Ishikawa (cell line): ENCODE results near the gene ENDOG.

Experiments used
- CEBPB ChIP-seq: IDR thresholded peaks from 2 replicates; pipeline ENCODE4 v1.6.1; 2012
- CREB1 ChIP-seq: IDR thresholded peaks from 2 replicates; pipeline ENCODE4 v1.6.1; 2012; ENCODE audit warnings: low read depth
- EP300 ChIP-seq: IDR thresholded peaks from 2 replicates; pipeline ENCODE4 v1.6.1; 2012; ENCODE audit warnings: borderline replicate concordance
- FOXM1 ChIP-seq: IDR thresholded peaks from 2 replicates; pipeline ENCODE4 v1.6.1; 2012; ENCODE audit warnings: low read depth, borderline replicate concordance
- MAX ChIP-seq: IDR thresholded peaks from 2 replicates; pipeline ENCODE4 v1.6.1; 2012
- NFIC ChIP-seq: IDR thresholded peaks from 2 replicates; pipeline ENCODE4 v1.6.1; 2012
- RAD21 ChIP-seq: IDR thresholded peaks from 2 replicates; pipeline ENCODE4 v1.6.1; 2012; ENCODE audit warnings: low read depth
- REST ChIP-seq: IDR thresholded peaks from 2 replicates; pipeline ENCODE4 v1.6.1; 2012; ENCODE audit warnings: low read depth, mild to moderate bottlenecking
- TAF1 ChIP-seq: IDR thresholded peaks from 2 replicates; pipeline ENCODE4 v1.6.1; 2012; ENCODE audit warnings: low read depth, mild to moderate bottlenecking
- TCF12 ChIP-seq: IDR thresholded peaks from 2 replicates; pipeline ENCODE4 v1.6.1; 2012; ENCODE audit warnings: low read depth
- TEAD4 ChIP-seq: IDR thresholded peaks from 2 replicates; pipeline ENCODE4 v1.6.1; 2012
- USF1 ChIP-seq: IDR thresholded peaks from 2 replicates; pipeline ENCODE4 v1.6.1; 2012
- YY1 ChIP-seq: IDR thresholded peaks from 2 replicates; pipeline ENCODE4 v1.6.1; 2012; ENCODE audit warnings: low read depth
- ZBTB7A ChIP-seq: IDR thresholded peaks from 2 replicates; pipeline ENCODE4 v1.6.1; 2012; ENCODE audit warnings: low read depth

ENDOG gene

GRCh38 chr9:128798896-128799295, 19.4 kb upstream of the ENDOG start:
- no peak for TF ChIP-seq CEBPB

GRCh38 chr9:128800061-128800460, 18.2 kb upstream of the ENDOG start:
- TF ChIP-seq TCF12 (no peak), EP300 (no peak), ZBTB7A (no peak), NFIC (no peak), CREB1 (no peak), REST (no peak), YY1 (no peak), MAX (no peak), FOXM1 (no peak), RAD21 (no peak), TAF1 (no peak), TEAD4 (no peak), USF1 (no peak)

- TF ChIP-seq NFIC, result no peak
- no peak for TF ChIP-seq TCF12
- no peak for TF ChIP-seq CREB1
Observed at GRCh38 chr9:128802482-128802881, 15.8 kb upstream of the ENDOG start.

- TF ChIP-seq TAF1 (no peak), USF1 (no peak), YY1 (no peak)
Observed at GRCh38 chr9:128805661-128806060, 12.6 kb upstream of the ENDOG start.

- TF ChIP-seq EP300, result no peak
Observed at GRCh38 chr9:128807827-128808226, 10.5 kb upstream of the ENDOG start.

- TF ChIP-seq REST, result no peak
Observed at GRCh38 chr9:128808543-128808942, 9.8 kb upstream of the ENDOG start.

GRCh38 chr9:128809036-128809599, 9.2 kb upstream of the ENDOG start:
- TF ChIP-seq NFIC, result no peak
- no peak for TF ChIP-seq FOXM1
- TF ChIP-seq EP300, result no peak
- no peak for TF ChIP-seq CREB1
- no peak for TF ChIP-seq MAX
- TF ChIP-seq CEBPB, result no peak
- no peak for TF ChIP-seq TAF1
- TF ChIP-seq ZBTB7A, result no peak

GRCh38 chr9:128809831-128810230, 8.5 kb upstream of the ENDOG start:
- TF ChIP-seq FOXM1, result no peak
- TF ChIP-seq ZBTB7A, result no peak
- TF ChIP-seq EP300, result no peak
- no peak for TF ChIP-seq CREB1
- TF ChIP-seq REST, result no peak
- no peak for TF ChIP-seq USF1
- TF ChIP-seq CEBPB, result no peak
